Activated naive CD4-positive, alpha-beta T cell treated with anti-CD3 and anti-CD28 coated beads for 36 hours (primary cell): ENCODE results near the gene ZNF716. TPM values are rescaled to one million over a fixed set of nuclear protein-coding genes. Genes with fewer than 3 reads are reported as not detected.
"Not testable (repeated sequence)": the region's sequence is repeated elsewhere in the genome, so short reads cannot be mapped to it uniquely, and the experiment has no call there.

Experiments
- CTCF ChIA-PET: fragments of 350-600 bp; sonication (Branson Sonifier 250); formaldehyde crosslinking; loops from one replicate; lab custom pipeline; 2021; ENCODE audit warnings: antibody characterized with exemption; lab: Charles Lee
- DNase-seq: peaks from one replicate; pipeline ENCODE4 v3.0.0-alpha.2; 2020
- H3K27ac Mint-ChIP-seq: one replicate; pipeline ENCODE4 v1.8.0; 2021; ENCODE audit warnings: mild to moderate bottlenecking, mixed read lengths
- H3K27me3 Mint-ChIP-seq: one replicate; pipeline ENCODE4 v1.8.0; 2021; ENCODE audit warnings: low read depth, mixed read lengths
- H3K36me3 Mint-ChIP-seq: one replicate; pipeline ENCODE4 v1.8.0; 2021; ENCODE audit warnings: low read depth, mixed read lengths
- H3K4me1 Mint-ChIP-seq: one replicate; pipeline ENCODE4 v1.8.0; 2021; ENCODE audit warnings: low read depth, mixed read lengths
- H3K4me3 Mint-ChIP-seq: one replicate; pipeline ENCODE4 v1.8.0; 2021; ENCODE audit warnings: mild to moderate bottlenecking, moderate library complexity, mixed read lengths
- H3K9me3 Mint-ChIP-seq: one replicate; pipeline ENCODE4 v1.8.0; 2021; ENCODE audit warnings: mixed read lengths
- intact Hi-C: fragments of 100-400 bp; cut with micrococcal nuclease; formaldehyde crosslinking; loops from one replicate; pipeline ENCODE4 v1.15.1; 2023
- microRNA-seq: library from miRNA; unstranded; fragments of <30 nt; microRNA quantifications from one replicate; pipeline ENCODE4 v1.2.0, GENCODE V29; 2022; ENCODE audit warnings: borderline microRNAs expressed, borderline replicate concordance
- total RNA-seq, 2 experiments: library from RNA; stranded (reverse); gene quantifications; one replicate each; pipeline ENCODE4 v1.2.3, GENCODE V29; 2021

The ZNF716 gene
- total RNA-seq, 2 experiments from 2014 or later = not detected

- DNase-seq = no peak
- Mint-ChIP-seq H3K4me1 (no peaks in the 10 kb centered on the region), H3K27me3 (no peaks in the 10 kb centered on the region), H3K4me3 (no peak overlapping the region), H3K36me3 (peaks cover 1% of the 10 kb centered on the region), H3K9me3 (peaks cover 21% of the 10 kb centered on the region), H3K27ac (no peak overlapping the region)
- intact Hi-C loops = no loop called here
- CTCF ChIA-PET = no interaction called here
Measured at GRCh38 chr7:57437581-57437980, 12.4 kb upstream of the ZNF716 start.

- peaks cover 19% of the 10 kb centered on the region for H3K9me3 Mint-ChIP-seq
- peaks cover 1% of the 10 kb centered on the region for H3K36me3 Mint-ChIP-seq
- H3K4me1 Mint-ChIP-seq = no peaks in the 10 kb centered on the region
- H3K27ac Mint-ChIP-seq = no peak overlapping the region
- DNase-seq = no peak
- no peak overlapping the region for H3K4me3 Mint-ChIP-seq
- CTCF ChIA-PET = no interaction called here
- intact Hi-C loops = no loop called here
- H3K27me3 Mint-ChIP-seq = no peaks in the 10 kb centered on the region
Measured at GRCh38 chr7:57438244-57438643, 11.7 kb upstream of the ZNF716 start.

- CTCF ChIA-PET = no interaction called here
- intact Hi-C loops = no loop called here
- H3K27me3 Mint-ChIP-seq = no peaks in the 10 kb centered on the region
Measured at GRCh38 chr7:57443567-57443966, 6.4 kb upstream of the ZNF716 start.

DNA sequence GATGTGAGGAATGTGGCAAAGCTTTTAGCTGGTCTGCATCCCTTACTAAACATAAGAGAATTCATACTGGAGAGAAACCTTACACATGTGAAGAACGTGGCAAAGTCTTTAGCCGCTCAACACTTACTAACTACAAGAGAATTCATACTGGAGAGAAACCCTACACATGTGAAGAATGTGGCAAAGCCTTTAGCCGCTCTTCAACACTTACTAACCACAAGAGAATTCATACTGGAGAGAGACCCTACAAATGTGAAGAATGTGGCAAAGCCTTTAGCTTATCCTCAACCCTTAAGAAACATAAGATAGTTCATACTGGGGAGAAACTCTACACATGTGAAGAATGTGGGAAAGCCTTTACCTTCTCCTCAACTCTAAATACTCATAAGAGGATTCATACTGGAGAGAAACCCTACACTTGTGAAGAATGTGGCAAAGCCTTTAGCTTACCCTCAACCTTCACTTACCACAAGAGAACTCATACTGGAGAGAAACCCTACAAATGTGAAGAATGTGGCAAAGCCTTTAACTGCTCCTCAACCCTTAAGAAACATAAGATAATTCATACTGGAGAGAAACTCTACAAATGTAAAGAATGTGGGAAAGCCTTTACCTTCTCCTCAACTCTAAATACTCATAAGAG, 19.3 kb downstream of the ZNF716 start:
- H3K4me3 Mint-ChIP-seq, H3K27me3 Mint-ChIP-seq, intact Hi-C loops, DNase-seq, H3K4me1 Mint-ChIP-seq, CTCF ChIA-PET, H3K27ac Mint-ChIP-seq: not testable (repeated sequence)
- Mint-ChIP-seq H3K9me3 (peaks cover 46% of the 10 kb centered on the region), H3K36me3 (peaks cover 11% of the 10 kb centered on the region)

More at GRCh38 chr7:57443567-57443966, 6.4 kb upstream of the ZNF716 start:
- Mint-ChIP-seq H3K4me1 (no peaks in the 10 kb centered on the region), H3K9me3 (peaks cover 21% of the 10 kb centered on the region), H3K4me3 (no peak overlapping the region), H3K36me3 (peaks cover 1% of the 10 kb centered on the region), H3K27ac (no peak overlapping the region)
- no peak for DNase-seq

GRCh38 chr7:57480304-57480703, 30.3 kb downstream of the ZNF716 start:
- H3K27ac Mint-ChIP-seq, H3K4me1 Mint-ChIP-seq, H3K27me3 Mint-ChIP-seq, H3K4me3 Mint-ChIP-seq, DNase-seq, H3K36me3 Mint-ChIP-seq, CTCF ChIA-PET, intact Hi-C loops: not testable (repeated sequence)
- H3K9me3 Mint-ChIP-seq = peaks cover 12% of the 10 kb centered on the region

- intact Hi-C loops, H3K4me1 Mint-ChIP-seq, H3K27ac Mint-ChIP-seq, H3K36me3 Mint-ChIP-seq, CTCF ChIA-PET, DNase-seq, H3K4me3 Mint-ChIP-seq, H3K27me3 Mint-ChIP-seq: not testable (repeated sequence)
- H3K9me3 Mint-ChIP-seq = peaks cover 11% of the 10 kb centered on the region
Measured at GRCh38 chr7:57485022-57485421, 35.0 kb downstream of the ZNF716 start.

GRCh38 chr7:57487957-57488356, 38.0 kb downstream of the ZNF716 start:
- Mint-ChIP-seq H3K27ac (no peak overlapping the region), H3K27me3 (no peaks in the 10 kb centered on the region), H3K4me1 (no peaks in the 10 kb centered on the region), H3K4me3 (no peak overlapping the region), H3K9me3 (peaks cover 10% of the 10 kb centered on the region), H3K36me3 (peaks cover 5% of the 10 kb centered on the region)
- intact Hi-C loops = no loop called here
- DNase-seq = no peak
- CTCF ChIA-PET = no interaction called here

DNA sequence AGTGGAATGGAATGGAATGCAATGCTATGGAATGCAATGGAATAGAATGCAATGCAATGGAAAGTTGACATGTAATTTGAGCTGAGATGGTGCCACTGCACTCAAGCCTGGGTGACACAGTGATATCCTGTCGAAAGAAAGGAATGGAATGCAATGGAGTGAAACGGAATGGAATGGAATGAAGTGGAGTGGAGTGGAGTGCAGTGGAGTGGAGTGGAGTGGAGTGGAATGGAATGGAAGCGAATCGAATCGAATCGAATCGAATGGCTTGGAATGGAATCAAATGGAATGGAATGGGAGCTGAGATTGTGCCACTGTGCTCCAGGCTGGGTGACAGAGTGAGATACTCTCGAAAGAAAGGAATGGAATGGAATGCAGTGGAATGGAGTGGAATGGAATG, 45.1 kb downstream of the ZNF716 start:
- CTCF ChIA-PET, H3K27me3 Mint-ChIP-seq, H3K4me3 Mint-ChIP-seq, H3K9me3 Mint-ChIP-seq, DNase-seq, H3K27ac Mint-ChIP-seq, intact Hi-C loops, H3K36me3 Mint-ChIP-seq, H3K4me1 Mint-ChIP-seq: not testable (repeated sequence)

DNA sequence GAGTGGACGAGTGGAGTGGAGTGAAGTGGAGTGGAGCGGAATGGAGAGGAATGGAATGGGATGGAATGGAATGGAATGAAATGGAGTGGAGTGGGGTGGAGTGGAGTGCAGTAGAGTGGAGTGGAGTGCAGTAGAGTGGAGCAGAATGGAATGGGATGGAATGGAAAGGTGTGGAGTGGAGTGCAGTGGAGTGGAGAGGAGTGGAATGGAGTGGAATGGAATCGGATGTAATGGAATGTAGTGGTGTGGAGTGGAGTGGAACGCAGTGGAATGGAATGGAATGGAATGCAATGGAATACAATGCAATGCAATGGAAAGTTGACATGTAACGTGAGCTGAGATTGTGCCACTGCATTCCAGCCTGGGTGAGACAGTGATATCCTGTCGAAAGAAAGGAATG, 46.4 kb downstream of the ZNF716 start:
- no peak for DNase-seq
- Mint-ChIP-seq H3K36me3 (no peaks in the 10 kb centered on the region), H3K4me1 (no peaks in the 10 kb centered on the region), H3K9me3 (peaks cover 4% of the 10 kb centered on the region), H3K4me3 (no peak overlapping the region), H3K27me3 (no peaks in the 10 kb centered on the region), H3K27ac (no peak overlapping the region)
- CTCF ChIA-PET = no interaction called here
- intact Hi-C loops = no loop called here

GRCh38 chr7:57505176-57505575, 55.2 kb downstream of the ZNF716 start:
- Mint-ChIP-seq H3K4me1 (no peaks in the 10 kb centered on the region), H3K27me3 (no peaks in the 10 kb centered on the region), H3K9me3 (peaks cover 25% of the 10 kb centered on the region), H3K27ac (no peak overlapping the region), H3K36me3 (no peaks in the 10 kb centered on the region), H3K4me3 (no peak overlapping the region)
- intact Hi-C loops = no loop called here
- DNase-seq = no peak
- CTCF ChIA-PET = no interaction called here

Small RNA genes within 50 kb of the gene (microRNA-seq; reads per million reads assigned to microRNA genes)
- not detected for gene MIR3147
